Astrocyte (in vitro differentiated cells and primary cell): ENCODE measurements around the gene TXLNG. TPM values are rescaled to one million over a fixed set of nuclear protein-coding genes. Genes with fewer than 3 reads are reported as not detected.
A peak's percentile ranks its signal among the peaks of the same experiment; 100 is the strongest.
"Not testable (repeated sequence)": the region's sequence is repeated elsewhere in the genome, so short reads cannot be mapped to it uniquely, and the experiment has no call there.

Source experiments
- DNase-seq: peaks from one replicate; pipeline ENCODE4 v3.0.0-alpha.2; 2010; ENCODE audit warnings: low read depth
- FAIRE-seq: peaks from 2 replicates; lab custom pipeline; 2011; peaks lifted over from hg19 to GRCh38; lab: Jason Lieb, UNC
- H2AFZ ChIP-seq: 2 replicates; pipeline ENCODE4 v1.6.0; 2012; ENCODE audit warnings: low read depth, low read length, inconsistent platforms
- H3K27ac ChIP-seq: 2 replicates; pipeline ENCODE4 v1.5.1; 2011; ENCODE audit warnings: low read depth, low read length, inconsistent platforms
- H3K27me3 ChIP-seq: 2 replicates; pipeline ENCODE4 v1.6.0; 2011; ENCODE audit warnings: low read length, inconsistent platforms; ENCODE audit not compliant: insufficient read depth
- H3K36me3 ChIP-seq: 2 replicates; pipeline ENCODE4 v1.5.1; 2011; ENCODE audit warnings: low read length, inconsistent platforms; ENCODE audit not compliant: insufficient read depth
- H3K4me1 ChIP-seq: 2 replicates; pipeline ENCODE4 v1.5.1; 2011; ENCODE audit warnings: low read length, inconsistent platforms; ENCODE audit not compliant: insufficient read depth
- H3K4me2 ChIP-seq: 2 replicates; pipeline ENCODE4 v1.6.0; 2012; ENCODE audit warnings: low read length, inconsistent platforms
- H3K4me3 ChIP-seq: 2 replicates; pipeline ENCODE4 v1.5.1; 2011; ENCODE audit warnings: low read depth, mild to moderate bottlenecking, low read length, inconsistent platforms; ENCODE audit not compliant: insufficient read depth
- H3K79me2 ChIP-seq: 2 replicates; pipeline ENCODE4 v1.6.0; 2012; ENCODE audit warnings: mild to moderate bottlenecking, low read length, inconsistent platforms; ENCODE audit not compliant: insufficient read depth
- H3K9ac ChIP-seq: 2 replicates; pipeline ENCODE4 v1.6.0; 2012; ENCODE audit warnings: mild to moderate bottlenecking, low read length, inconsistent platforms
- H3K9me3 ChIP-seq: 2 replicates; pipeline ENCODE4 v1.5.1; 2012; ENCODE audit warnings: low read depth, mild to moderate bottlenecking, low read length, inconsistent platforms; ENCODE audit not compliant: insufficient read depth
- H4K20me1 ChIP-seq: 2 replicates; pipeline ENCODE4 v1.6.0; 2012; ENCODE audit warnings: low read length, inconsistent platforms; ENCODE audit not compliant: insufficient read depth
- H3K27ac Mint-ChIP-seq: one replicate; pipeline ENCODE4 v1.8.0; 2021; ENCODE audit warnings: mild to moderate bottlenecking, mixed read lengths; ENCODE audit not compliant: unreplicated experiment
- H3K27me3 Mint-ChIP-seq: one replicate; pipeline ENCODE4 v1.8.0; 2021; ENCODE audit warnings: low read depth, mixed read lengths; ENCODE audit not compliant: unreplicated experiment
- H3K36me3 Mint-ChIP-seq: one replicate; pipeline ENCODE4 v1.8.0; 2021; ENCODE audit warnings: low read depth, mixed read lengths; ENCODE audit not compliant: unreplicated experiment
- H3K4me1 Mint-ChIP-seq: one replicate; pipeline ENCODE4 v1.8.0; 2021; ENCODE audit warnings: low read depth, mixed read lengths; ENCODE audit not compliant: unreplicated experiment
- H3K4me3 Mint-ChIP-seq: one replicate; pipeline ENCODE4 v1.8.0; 2021; ENCODE audit warnings: mild to moderate bottlenecking, moderate library complexity, mixed read lengths; ENCODE audit not compliant: unreplicated experiment
- H3K9me3 Mint-ChIP-seq: one replicate; pipeline ENCODE4 v1.8.0; 2021; ENCODE audit warnings: mild to moderate bottlenecking, mixed read lengths; ENCODE audit not compliant: unreplicated experiment
- EZH2 ChIP-seq: IDR thresholded peaks from 2 replicates; pipeline ENCODE4 v1.6.1; 2012; ENCODE audit warnings: mild to moderate bottlenecking, low read length, inconsistent platforms; ENCODE audit not compliant: insufficient read depth
- total RNA-seq: library from RNA; stranded (reverse); gene quantifications from 2 replicates; pipeline ENCODE4 v1.2.1, GENCODE V29; 2021
- TF ChIP-seq, protein P1 (sequence below): IDR thresholded peaks from 2 replicates; pipeline ENCODE4 v1.5.1; 2011; ENCODE audit warnings: low read depth, mild to moderate bottlenecking, inconsistent platforms, low read length, moderate library complexity; ENCODE audit not compliant: insufficient read depth

Gene TXLNG
- total RNA-seq, 1 donor from 2014 or later = 9.8 TPM

DNA sequence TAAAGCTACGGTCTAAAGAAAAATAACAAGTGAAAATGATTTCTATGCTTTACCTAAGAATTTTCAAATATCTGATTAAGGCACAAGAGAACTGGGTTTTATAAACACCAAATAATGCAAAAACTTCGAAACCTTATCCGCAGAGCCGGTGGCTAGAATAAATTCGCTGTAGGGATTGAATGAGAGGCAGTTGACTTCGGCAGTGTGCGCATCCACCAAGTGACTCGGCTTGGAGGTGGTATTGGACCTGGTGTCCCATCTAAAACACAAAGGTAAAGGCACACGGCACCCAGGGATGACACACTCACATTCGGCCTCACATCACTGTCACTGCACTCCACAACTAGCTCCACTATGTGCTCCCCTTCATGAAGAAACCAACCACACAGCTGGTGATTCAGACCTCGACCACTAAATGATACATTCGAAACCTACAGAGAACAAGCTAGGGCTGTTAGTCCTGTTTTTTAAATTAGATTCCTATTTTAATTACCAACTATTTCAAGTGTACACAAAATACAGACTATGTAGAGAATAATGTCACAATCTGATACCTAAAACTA is 66.4 kb downstream of the TXLNG start:
- no peak overlapping the region for H3K4me2 ChIP-seq
- DNase-seq (no peak), FAIRE-seq (no peak)
- H3K36me3 ChIP-seq = peaks cover 27% of the 10 kb centered on the region
- H3K4me1 ChIP-seq = peaks cover 10% of the 10 kb centered on the region
- Mint-ChIP-seq H3K4me1 (no peaks in the 10 kb centered on the region), H3K27ac (no peak overlapping the region), H3K36me3 (peaks cover 5% of the 10 kb centered on the region), H3K9me3 (peaks cover 5% of the 10 kb centered on the region), H3K27me3 (no peaks in the 10 kb centered on the region), H3K4me3 (no peak overlapping the region)
- H3K27me3 ChIP-seq = no peaks in the 10 kb centered on the region
- H3K27ac ChIP-seq = no peak overlapping the region
- H3K79me2 ChIP-seq = peaks cover 29% of the 10 kb centered on the region
- no peaks in the 10 kb centered on the region for H3K9me3 ChIP-seq
- no peak overlapping the region for H3K9ac ChIP-seq
- no peaks in the 10 kb centered on the region for H4K20me1 ChIP-seq
- H3K4me3 ChIP-seq = no peak overlapping the region
- no peak overlapping the region for H2AFZ ChIP-seq
- TF ChIP-seq, protein P1, sequence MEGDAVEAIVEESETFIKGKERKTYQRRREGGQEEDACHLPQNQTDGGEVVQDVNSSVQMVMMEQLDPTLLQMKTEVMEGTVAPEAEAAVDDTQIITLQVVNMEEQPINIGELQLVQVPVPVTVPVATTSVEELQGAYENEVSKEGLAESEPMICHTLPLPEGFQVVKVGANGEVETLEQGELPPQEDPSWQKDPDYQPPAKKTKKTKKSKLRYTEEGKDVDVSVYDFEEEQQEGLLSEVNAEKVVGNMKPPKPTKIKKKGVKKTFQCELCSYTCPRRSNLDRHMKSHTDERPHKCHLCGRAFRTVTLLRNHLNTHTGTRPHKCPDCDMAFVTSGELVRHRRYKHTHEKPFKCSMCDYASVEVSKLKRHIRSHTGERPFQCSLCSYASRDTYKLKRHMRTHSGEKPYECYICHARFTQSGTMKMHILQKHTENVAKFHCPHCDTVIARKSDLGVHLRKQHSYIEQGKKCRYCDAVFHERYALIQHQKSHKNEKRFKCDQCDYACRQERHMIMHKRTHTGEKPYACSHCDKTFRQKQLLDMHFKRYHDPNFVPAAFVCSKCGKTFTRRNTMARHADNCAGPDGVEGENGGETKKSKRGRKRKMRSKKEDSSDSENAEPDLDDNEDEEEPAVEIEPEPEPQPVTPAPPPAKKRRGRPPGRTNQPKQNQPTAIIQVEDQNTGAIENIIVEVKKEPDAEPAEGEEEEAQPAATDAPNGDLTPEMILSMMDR = no peak
- TF ChIP-seq EZH2 = no peak

DNA sequence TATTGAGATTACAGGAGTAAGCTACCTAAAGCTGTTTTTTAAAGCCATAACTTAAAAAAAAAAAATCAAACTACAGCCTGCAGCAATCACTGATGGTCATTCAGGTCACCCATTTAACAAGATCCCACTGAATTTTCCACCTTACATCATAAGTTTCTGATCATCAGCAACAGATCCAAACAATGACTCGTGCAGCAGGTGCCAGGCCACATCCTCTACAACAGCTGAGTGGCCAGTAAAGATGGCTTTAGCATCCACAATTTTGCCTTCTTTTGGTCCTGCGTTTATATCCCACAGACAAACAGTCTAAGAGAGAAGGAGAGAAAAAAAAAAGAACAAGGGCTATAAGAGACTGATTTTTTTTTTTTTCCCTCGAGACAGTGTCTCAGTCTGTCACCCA is 67.3 kb downstream of the TXLNG start:
- no peak overlapping the region for H2AFZ ChIP-seq
- Mint-ChIP-seq H3K27me3 (no peaks in the 10 kb centered on the region), H3K4me1 (no peaks in the 10 kb centered on the region), H3K27ac (no peak overlapping the region), H3K36me3 (peaks cover 5% of the 10 kb centered on the region), H3K4me3 (no peak overlapping the region), H3K9me3 (peaks cover 5% of the 10 kb centered on the region)
- H3K9me3 ChIP-seq = no peaks in the 10 kb centered on the region
- H3K27me3 ChIP-seq = no peaks in the 10 kb centered on the region
- H3K27ac ChIP-seq = no peak overlapping the region
- peaks cover 35% of the 10 kb centered on the region for H3K79me2 ChIP-seq
- no peak overlapping the region for H3K4me2 ChIP-seq
- FAIRE-seq = peak; percentile 89
- H4K20me1 ChIP-seq = no peaks in the 10 kb centered on the region
- no peak overlapping the region for H3K9ac ChIP-seq
- H3K36me3 ChIP-seq = peaks cover 28% of the 10 kb centered on the region
- peaks cover 10% of the 10 kb centered on the region for H3K4me1 ChIP-seq
- no peak for TF ChIP-seq EZH2
- TF ChIP-seq, protein P1 = no peak
- H3K4me3 ChIP-seq = no peak overlapping the region
- DNase-seq = no peak

DNA sequence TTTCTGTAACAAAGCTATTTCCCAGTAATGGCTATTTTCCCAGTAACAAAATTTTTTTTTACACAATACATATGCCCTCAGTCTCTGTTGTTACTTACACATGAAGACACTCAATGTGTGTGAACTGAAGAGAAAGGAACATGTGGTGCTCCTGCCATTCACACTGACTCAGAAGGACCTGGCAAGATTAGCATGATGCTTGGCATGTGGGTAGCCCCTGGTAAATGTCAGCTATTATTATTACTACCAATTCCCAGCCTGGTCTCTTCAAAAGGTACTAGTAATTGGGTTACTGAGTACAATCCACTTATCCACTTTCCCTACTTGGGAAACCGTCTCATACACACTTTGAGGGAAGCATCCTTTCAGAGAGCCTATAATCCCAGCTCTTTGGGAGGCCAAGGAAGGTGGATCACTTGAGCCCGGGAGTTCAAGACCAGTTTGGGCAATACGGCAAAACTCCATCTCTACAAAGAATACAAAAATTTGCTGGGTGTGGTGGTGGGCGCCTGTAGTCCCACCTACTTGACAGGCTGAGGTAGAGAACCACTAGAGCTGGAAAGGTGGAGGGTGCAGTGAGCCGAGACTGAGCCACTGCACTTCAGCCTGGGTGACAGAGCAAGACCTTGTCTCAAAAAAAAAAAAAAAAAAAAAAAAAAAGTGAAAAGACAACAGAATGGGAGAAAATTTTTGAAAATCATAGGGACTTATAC is 69.3 kb downstream of the TXLNG start:
- H3K27me3 Mint-ChIP-seq = no peaks in the 10 kb centered on the region
- Histone ChIP-seq H3K27me3 (no peaks in the 10 kb centered on the region), H3K4me1 (peaks cover 10% of the 10 kb centered on the region), H3K79me2 (peaks cover 51% of the 10 kb centered on the region), H3K9me3 (no peaks in the 10 kb centered on the region), H3K4me2 (no peak overlapping the region), H3K9ac (no peak overlapping the region), H3K27ac (peak overlapping the region; percentile 66), H4K20me1 (no peaks in the 10 kb centered on the region), H3K4me3 (no peak overlapping the region), H3K36me3 (peaks cover 31% of the 10 kb centered on the region), H2AFZ (no peak overlapping the region)
- peak; percentile 89 for FAIRE-seq
- no peak for DNase-seq
- peaks cover 5% of the 10 kb centered on the region for H3K9me3 Mint-ChIP-seq
- H3K4me1 Mint-ChIP-seq = no peaks in the 10 kb centered on the region
- H3K27ac Mint-ChIP-seq = no peak overlapping the region
- no peak overlapping the region for H3K4me3 Mint-ChIP-seq
- peaks cover 5% of the 10 kb centered on the region for H3K36me3 Mint-ChIP-seq
- TF ChIP-seq, protein P1 = no peak
- no peak for TF ChIP-seq EZH2

DNA sequence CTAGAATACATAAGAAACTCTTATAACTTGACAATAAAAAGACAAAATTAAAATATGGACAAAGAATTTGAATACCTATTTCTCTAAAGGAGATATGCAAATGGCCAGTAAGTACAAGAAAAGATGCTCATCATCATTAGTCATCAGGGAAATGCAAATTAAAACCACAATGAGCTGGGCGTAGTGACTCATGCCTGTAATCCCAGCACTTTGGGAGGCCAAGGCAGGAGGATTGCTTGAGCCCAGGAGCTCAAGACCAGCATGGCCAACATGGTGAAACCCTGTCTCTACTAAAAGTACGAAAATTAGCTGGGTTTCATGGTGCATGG is 69.8 kb downstream of the TXLNG start:
- not testable (repeated sequence) for H3K4me1 Mint-ChIP-seq, H3K4me3 ChIP-seq, H3K4me1 ChIP-seq, H3K9me3 Mint-ChIP-seq, H3K9me3 ChIP-seq, H2AFZ ChIP-seq, H4K20me1 ChIP-seq, H3K27me3 ChIP-seq, H3K4me3 Mint-ChIP-seq, H3K36me3 Mint-ChIP-seq, H3K27me3 Mint-ChIP-seq, H3K27ac ChIP-seq, H3K9ac ChIP-seq, H3K27ac Mint-ChIP-seq, H3K4me2 ChIP-seq
- H3K79me2 ChIP-seq = peaks cover 56% of the 10 kb centered on the region
- DNase-seq (peak; percentile 71), FAIRE-seq (peak; percentile 97)
- peaks cover 31% of the 10 kb centered on the region for H3K36me3 ChIP-seq
